Urinary bladder (tissue), 4 donors: Measurements from ENCODE around the gene LTB4R. TPM values are rescaled to one million over a fixed set of nuclear protein-coding genes. Genes with fewer than 3 reads are reported as not detected.
"Not testable (repeated sequence)": the region's sequence is repeated elsewhere in the genome, so short reads cannot be mapped to it uniquely, and the experiment has no call there.

Experiments
- DNase-seq: peaks from one replicate; pipeline ENCODE4 v3.0.0-alpha.2; 2015; ENCODE audit errors: extremely low spot score
- H3K27ac ChIP-seq: one replicate; pipeline ENCODE4 v1.5.1; 2013; ENCODE audit warnings: low read depth, mild to moderate bottlenecking, moderate library complexity
- H3K36me3 ChIP-seq: one replicate; pipeline ENCODE4 v1.6.1; 2013; ENCODE audit warnings: mild to moderate bottlenecking, moderate library complexity; ENCODE audit not compliant: insufficient read depth
- H3K4me1 ChIP-seq: one replicate; pipeline ENCODE4 v1.6.1; 2013; ENCODE audit warnings: mild to moderate bottlenecking, moderate library complexity; ENCODE audit not compliant: insufficient read depth
- H3K4me3 ChIP-seq: one replicate; pipeline ENCODE4 v1.5.1; 2013; ENCODE audit warnings: low read depth, low read length
- WGBS: extraction: QIAGEN DNeasy Blood & Tissue Kit; methylation state at CpG from one replicate; pipeline ENCODE4 v1.1.7; 2013; 5-methylcytosine and 5-hydroxymethylcytosine counted together
- polyA plus RNA-seq: library from polyadenylated mRNA; stranded (reverse); fragments of 200-250 nt; gene quantifications from one replicate; pipeline ENCODE4 v1.2.3, GENCODE V29; 2013
- total RNA-seq: library from RNA; depleted of rRNA; stranded (reverse); fragments of >200 nt; gene quantifications from one replicate; pipeline ENCODE4 v1.2.3, GENCODE V29; 2014
- donor health status: healthy with polysubstance abuse.
- donor health status: healthy.

LTB4R gene
- total and polyA plus RNA-seq, 2 donors = 2.3 to 6.0 TPM

DNA sequence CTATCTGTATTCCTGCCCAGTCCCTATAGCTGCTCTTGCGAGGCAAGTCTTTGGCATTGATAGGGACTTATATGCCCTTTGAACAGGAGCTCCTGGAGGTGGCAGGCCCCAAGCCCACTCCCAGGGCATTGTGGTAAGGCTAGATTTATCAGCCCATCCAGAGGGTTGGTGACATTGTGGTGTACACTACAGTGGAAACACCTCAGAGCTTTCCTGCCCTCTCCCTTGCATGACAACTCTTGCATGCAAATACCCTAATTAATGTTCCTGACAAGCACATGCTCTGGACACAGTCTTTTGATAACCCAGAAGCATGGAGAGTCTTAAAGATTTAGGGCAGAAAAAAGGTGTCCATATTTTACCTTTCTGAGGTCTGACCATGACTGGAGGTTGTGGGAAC lies 29.3 kb downstream of the LTB4R start:
- no peak overlapping the region for H3K4me3 ChIP-seq
- DNase-seq = no peak
- H3K36me3 ChIP-seq = peaks cover 3% of the 10 kb centered on the region
- H3K27ac ChIP-seq = no peak overlapping the region
- WGBS = 98% methylated on average over 1 of the region's 1 CpG
- no peaks in the 10 kb centered on the region for H3K4me1 ChIP-seq

DNA sequence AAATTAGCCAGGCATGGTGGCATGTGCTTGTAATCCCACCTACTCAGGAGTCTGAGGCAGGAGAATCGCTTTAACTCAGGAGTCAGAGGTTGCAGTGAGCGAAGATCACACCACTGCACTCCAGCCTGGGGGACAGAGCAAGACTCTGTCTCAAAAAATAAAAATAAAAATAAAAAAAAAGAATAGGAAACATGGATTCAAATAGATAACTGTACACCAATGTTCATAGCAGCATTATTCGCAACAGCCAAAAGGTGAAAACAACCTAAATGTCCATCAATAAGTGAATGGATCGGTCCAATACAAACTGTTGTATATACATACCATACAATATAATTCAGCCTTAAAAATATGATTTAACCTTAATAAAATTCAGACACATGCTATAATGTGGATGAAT lies 31.6 kb downstream of the LTB4R start:
- H3K4me1 ChIP-seq = no peaks in the 10 kb centered on the region
- no peak overlapping the region for H3K4me3 ChIP-seq
- DNase-seq = no peak
- WGBS = 93% methylated on average over 4 of the region's 4 CpGs
- H3K36me3 ChIP-seq = no peaks in the 10 kb centered on the region
- H3K27ac ChIP-seq = no peak overlapping the region

DNA sequence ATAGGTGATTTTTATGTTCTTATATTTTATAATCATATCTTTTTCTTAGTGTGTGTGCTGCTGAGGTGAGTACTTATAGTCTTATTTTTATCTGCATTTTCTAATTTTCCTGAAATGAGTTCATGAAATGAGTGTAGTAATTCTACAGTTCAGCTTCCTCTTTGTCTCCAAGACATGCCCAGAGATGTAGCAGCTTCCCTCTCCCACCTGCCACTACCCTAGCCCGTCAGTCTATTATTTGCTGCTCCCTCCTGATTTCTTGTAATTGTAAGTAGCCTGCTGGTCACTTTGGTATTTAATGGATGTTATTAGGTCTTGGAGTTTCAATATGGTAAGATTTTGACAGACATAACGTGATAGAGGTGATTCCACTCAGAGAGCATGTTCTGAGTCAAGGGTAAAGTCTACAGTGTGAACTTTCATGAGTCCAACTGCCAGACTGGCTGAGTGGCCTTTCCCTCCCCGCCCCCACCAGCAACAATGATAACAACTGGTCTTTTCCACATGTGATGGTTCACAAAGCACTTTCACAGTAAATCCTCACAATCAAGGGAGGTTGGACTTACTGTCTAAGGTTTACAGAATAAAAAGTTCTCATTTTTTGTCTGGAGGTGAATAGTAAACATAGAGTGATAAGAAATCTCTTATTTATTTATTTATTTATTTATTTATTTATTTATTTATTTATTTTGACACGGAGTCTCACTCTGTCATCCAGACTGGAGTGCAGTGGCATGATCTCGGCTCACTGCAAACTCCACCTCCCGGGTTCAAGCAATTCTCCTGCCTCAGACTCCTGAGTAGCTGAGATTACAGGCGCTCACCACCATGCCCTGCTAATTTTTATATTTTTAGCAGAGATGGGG lies 32.7 kb downstream of the LTB4R start:
- H3K4me1 ChIP-seq = no peaks in the 10 kb centered on the region
- H3K4me3 ChIP-seq = no peak overlapping the region
- no peak overlapping the region for H3K27ac ChIP-seq
- no peak for DNase-seq
- no peaks in the 10 kb centered on the region for H3K36me3 ChIP-seq
- 73% methylated on average over 7 of the region's 7 CpGs for WGBS

DNA sequence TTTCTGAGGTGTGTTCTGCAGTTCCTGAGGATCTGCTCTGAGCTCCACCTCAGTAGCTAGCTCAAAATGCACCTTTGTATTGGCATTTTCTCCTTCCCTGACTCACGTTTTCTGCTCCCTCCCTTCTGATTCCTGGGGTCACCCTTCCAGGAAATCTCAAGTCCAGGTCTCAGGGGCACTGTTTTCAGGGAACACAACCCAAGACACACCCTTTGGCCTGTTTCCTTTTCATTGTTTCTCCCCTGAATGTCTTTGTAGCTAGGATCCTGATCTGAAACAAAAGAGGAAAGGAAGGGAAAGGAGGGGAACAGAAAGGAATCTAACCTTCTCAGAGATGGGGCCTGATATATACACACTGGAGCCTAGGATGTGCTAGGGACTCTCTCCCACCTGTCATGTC lies 35.8 kb downstream of the LTB4R start:
- Histone ChIP-seq H3K4me1 (no peaks in the 10 kb centered on the region), H3K36me3 (no peaks in the 10 kb centered on the region), H3K27ac (no peak overlapping the region), H3K4me3 (no peak overlapping the region)
- 52% methylated on average over 1 of the region's 1 CpG for WGBS
- DNase-seq = no peak

DNA sequence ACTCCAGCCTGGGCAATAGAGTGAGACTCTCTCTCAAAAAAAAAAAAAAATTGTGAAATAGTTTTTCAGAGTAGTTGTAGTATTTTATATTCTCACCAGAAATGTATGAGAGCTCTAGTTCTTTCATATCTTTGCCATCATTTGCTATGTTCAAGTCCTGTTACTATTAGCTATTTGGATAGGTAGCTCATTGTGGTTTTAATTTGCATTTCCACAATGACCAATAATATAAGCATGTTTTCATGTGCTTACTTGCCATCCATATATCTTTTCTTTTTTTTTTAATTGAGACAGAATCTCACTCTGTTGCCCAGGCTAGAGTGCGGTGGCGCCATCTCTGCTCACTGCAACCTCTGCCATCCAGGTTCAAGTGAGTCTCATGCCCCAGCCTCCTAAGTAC lies 36.9 kb downstream of the LTB4R start:
- Histone ChIP-seq H3K36me3 (no peaks in the 10 kb centered on the region), H3K4me3 (no peak overlapping the region), H3K4me1 (no peaks in the 10 kb centered on the region), H3K27ac (no peak overlapping the region)
- 96% methylated on average over 2 of the region's 2 CpGs for WGBS
- DNase-seq = no peak

DNA sequence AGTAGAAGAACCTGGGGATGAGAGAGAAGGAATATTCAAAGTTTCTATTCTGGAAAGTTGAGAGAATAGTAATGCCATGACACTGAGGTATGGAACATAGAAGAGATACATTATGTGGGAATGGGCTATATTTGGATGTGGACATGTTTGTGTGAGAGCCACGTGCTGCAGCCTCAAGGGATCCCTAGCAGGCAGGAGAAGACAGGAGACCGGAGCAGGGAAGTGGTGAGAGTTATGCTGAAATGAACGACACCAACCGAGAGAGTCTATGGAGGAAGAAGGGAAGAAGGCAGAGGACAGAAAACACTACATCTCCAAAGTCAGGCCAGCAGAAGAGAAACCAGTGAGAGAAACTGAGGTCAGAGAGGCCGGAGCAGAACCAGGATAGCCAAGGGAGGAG lies 38.4 kb downstream of the LTB4R start:
- Histone ChIP-seq H3K36me3 (no peaks in the 10 kb centered on the region), H3K4me3 (no peak overlapping the region), H3K27ac (no peak overlapping the region), H3K4me1 (no peaks in the 10 kb centered on the region)
- WGBS = 70% methylated on average over 5 of the region's 5 CpGs
- no peak for DNase-seq

DNA sequence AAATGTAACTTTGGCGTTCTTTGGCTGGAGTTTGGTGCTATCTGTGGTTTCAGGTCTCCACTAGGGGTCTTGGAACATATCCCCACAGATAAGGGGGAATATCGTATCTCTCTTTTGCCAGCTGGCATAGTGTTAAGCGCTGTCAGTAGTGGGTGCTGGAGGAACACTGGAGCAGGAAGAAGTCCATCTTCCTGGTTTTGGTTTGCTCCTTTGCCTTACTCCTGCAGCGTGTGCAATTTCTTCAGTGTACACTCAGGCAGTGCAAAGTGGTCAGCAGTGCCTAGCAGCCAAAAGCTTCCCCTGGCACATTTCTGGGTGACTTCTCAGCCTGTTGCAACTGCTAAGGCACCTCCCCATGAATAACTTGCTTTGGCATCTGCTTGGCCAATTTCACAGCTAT lies 40.2 kb downstream of the LTB4R start:
- no peak for DNase-seq
- 13% methylated on average over 4 of the region's 4 CpGs for WGBS
- H3K27ac ChIP-seq = no peak overlapping the region
- H3K4me3 ChIP-seq = no peak overlapping the region
- H3K4me1 ChIP-seq = no peaks in the 10 kb centered on the region
- no peaks in the 10 kb centered on the region for H3K36me3 ChIP-seq

DNA sequence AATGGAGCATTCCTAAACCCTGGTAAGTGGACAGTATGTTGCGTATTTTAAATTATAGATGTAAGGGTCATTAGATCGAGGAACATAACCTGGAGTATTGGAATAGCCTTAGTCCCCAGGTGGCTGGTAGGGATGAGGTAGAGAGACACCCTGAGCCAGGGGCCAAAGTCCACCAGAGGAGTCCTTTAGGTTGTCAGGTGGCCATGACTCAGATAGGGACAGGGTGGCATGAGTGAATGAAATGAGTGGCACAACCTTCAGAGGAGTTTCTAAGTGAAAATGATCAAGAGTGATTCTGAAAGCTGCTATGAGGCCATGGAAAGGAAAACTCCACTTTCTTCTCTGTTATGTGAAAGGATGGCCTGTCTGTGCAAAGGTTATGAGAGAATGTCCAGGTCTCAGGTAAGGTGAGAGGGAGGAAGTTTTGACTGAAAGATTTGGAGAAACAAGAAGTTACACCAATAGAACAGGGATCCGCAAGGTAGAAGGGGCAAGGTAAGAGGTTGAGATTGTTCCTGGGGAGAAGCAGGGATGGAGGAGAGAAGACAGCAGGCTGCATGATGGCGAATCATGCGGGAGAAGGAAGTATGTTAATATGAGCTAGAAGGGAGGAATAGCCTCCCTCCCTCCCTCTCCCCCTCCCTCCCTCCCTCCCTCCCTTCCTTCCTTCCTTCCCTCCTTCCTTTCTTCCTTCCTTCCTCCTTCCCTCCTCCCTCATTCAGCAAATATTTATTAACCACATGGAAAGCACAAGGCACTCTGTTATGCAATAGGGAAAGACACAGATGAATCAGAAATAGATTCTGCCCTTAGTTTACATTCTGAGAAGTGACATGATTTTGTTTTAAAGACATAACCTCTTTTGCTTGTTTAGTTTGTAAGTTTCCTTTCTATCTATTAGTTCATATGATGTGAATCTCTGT lies 42.5 kb downstream of the LTB4R start:
- Histone ChIP-seq H3K36me3 (no peaks in the 10 kb centered on the region), H3K4me1 (no peaks in the 10 kb centered on the region), H3K4me3 (no peak overlapping the region), H3K27ac (no peak overlapping the region)
- 62% methylated on average over 5 of the region's 5 CpGs for WGBS
- DNase-seq = no peak

DNA sequence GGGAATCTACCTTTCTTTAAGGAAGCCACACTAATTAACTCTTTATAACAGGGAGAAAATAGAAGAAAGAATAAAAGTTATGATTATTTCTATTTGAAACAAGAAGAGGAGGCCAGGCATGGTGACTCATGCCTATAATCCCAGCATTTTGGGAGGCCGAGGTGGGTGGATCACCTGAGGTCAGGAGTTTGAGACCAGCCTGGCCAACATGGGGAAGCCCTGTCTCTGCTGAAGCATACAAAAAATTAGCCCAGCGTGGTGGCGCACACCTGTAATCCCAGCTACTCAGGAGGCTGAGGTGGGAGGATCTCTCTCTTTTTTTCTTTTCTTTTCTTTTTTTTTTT lies 43.2 kb downstream of the LTB4R start:
- not testable (repeated sequence) for H3K4me3 ChIP-seq, H3K27ac ChIP-seq, H3K36me3 ChIP-seq, DNase-seq, H3K4me1 ChIP-seq
- 75% methylated on average over 3 of the region's 3 CpGs for WGBS

DNA sequence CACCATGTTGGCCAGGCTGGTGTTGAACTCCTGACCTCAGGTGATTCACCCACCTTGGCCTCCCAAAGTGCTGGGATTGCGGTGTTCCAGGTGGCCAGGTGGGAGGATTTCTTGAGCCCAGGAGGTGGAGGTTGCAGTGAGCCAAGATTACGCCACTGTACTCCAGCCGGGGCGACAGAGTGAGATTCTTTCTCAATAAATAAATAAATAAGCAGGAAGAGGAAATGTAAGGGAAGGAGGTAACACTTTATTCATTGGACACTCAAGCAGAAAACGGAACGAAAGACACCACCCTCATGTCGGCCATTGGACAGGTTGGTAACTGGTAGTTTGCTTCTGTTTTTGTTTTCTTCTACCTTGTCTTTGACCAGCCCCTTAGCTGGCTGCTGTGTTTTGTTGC lies 43.7 kb downstream of the LTB4R start:
- H3K4me3 ChIP-seq = no peak overlapping the region
- no peak overlapping the region for H3K27ac ChIP-seq
- H3K4me1 ChIP-seq = no peaks in the 10 kb centered on the region
- H3K36me3 ChIP-seq = no peaks in the 10 kb centered on the region
- WGBS = 90% methylated on average over 7 of the region's 7 CpGs
- DNase-seq = no peak

DNA sequence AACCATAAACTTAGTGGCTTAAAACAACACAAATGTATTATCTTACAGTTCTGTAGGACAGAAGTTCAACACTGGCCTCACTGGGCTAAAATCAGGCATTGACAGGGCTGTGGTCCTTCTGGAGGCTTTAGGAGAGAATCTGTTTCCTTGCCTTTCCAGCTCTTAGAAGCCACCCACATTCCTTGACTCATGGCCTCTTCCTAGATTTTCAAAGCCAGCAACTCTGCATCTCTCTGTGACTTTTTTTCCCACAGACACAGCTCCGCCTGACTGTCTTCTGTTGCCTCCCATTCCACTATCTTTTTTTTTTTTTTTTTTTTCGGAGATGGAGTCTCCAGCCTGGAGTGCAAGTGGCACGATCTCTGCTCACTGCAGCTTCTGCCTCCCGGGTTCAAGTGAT lies 44.9 kb downstream of the LTB4R start:
- no peaks in the 10 kb centered on the region for H3K36me3 ChIP-seq
- H3K4me1 ChIP-seq = no peaks in the 10 kb centered on the region
- WGBS = 93% methylated on average over 4 of the region's 4 CpGs
- DNase-seq = no peak
- H3K4me3 ChIP-seq = no peak overlapping the region
- no peak overlapping the region for H3K27ac ChIP-seq

DNA sequence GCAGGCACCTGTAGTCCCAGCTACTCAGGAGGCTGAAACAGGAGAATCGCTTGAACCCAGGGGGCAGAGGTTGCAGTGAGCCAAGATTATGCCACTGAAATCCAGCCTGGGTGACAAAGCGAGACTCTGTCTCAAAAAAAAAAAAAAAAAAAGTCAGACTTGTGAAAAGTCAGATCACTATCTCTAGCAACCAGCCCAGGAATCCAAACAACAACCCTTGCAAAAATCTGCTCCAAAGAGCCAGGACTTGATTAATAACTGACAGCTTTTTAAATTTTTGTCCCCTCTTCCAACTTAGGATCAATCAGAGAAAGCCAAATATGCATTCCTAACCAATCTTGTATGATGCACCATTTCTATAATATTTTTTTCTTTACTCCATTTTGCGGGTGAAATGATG lies 49.0 kb downstream of the LTB4R start:
- Histone ChIP-seq H3K4me3 (no peak overlapping the region), H3K4me1 (no peaks in the 10 kb centered on the region), H3K27ac (no peak overlapping the region), H3K36me3 (no peaks in the 10 kb centered on the region)
- 93% methylated on average over 3 of the region's 3 CpGs for WGBS
- DNase-seq = no peak

DNA sequence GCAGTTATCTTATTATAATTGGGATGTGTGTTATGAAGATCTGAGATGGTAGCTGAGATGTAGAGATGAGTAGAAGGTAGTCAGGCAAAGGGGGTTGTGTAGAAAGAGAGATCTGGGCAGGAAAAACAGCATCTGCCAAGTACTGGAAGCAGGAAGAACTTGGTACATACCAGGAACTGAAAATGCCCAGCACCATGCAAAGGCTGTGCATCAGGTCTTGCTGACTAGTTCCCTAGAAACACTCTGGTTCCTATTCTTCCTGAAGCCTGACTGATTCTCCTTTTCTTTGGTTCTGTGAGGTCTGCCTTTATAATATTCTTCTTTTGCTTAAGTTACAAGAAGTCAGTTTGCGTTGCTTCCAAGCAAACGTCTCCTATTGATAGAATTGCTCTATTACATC lies 50.0 kb downstream of the LTB4R start:
- DNase-seq = no peak
- WGBS = 56% methylated on average over 2 of the region's 2 CpGs
- H3K27ac ChIP-seq = no peak overlapping the region
- H3K4me1 ChIP-seq = no peaks in the 10 kb centered on the region
- H3K36me3 ChIP-seq = no peaks in the 10 kb centered on the region
- no peak overlapping the region for H3K4me3 ChIP-seq
